ENCODE data around the gene MARK1.

GRCh38 chr1:220556641-220557040 lies 28.7 kb downstream of the MARK1 start:
- TF ChIP-seq CTCF (IDR thresholded peaks at IDR 0.05) (no peak), POLR2A (IDR thresholded peaks at IDR 0.05) (no peak)
